22Rv1 (cell line): ENCODE data around the gene DPYSL4.

ENCODE experiments used
- H3K27ac ChIP-seq: fragments of 450-650 bp; 2 replicates; pipeline ENCODE4 v1.5.1; 2017
- CTCF ChIP-seq: fragments of 450-650 bp; IDR thresholded peaks from 2 replicates; pipeline ENCODE4 v1.5.1; 2017; ENCODE audit warnings: mild to moderate bottlenecking
- ZFX ChIP-seq: fragments of 450-650 bp; IDR thresholded peaks from 2 replicates; pipeline ENCODE4 v1.6.1; 2017; ENCODE audit warnings: antibody characterized with exemption, borderline replicate concordance

The DPYSL4 gene

GRCh38 chr10:132166216-132166950 lies 20.4 kb upstream of the DPYSL4 start:
- H3K27ac ChIP-seq, result no peak overlapping the region
- TF ChIP-seq ZFX, result no peak
- TF ChIP-seq CTCF, result no peak

GRCh38 chr10:132167041-132167674 lies 19.6 kb upstream of the DPYSL4 start:
- no peak overlapping the region for H3K27ac ChIP-seq
- TF ChIP-seq ZFX, result no peak
- no peak for TF ChIP-seq CTCF

DNA sequence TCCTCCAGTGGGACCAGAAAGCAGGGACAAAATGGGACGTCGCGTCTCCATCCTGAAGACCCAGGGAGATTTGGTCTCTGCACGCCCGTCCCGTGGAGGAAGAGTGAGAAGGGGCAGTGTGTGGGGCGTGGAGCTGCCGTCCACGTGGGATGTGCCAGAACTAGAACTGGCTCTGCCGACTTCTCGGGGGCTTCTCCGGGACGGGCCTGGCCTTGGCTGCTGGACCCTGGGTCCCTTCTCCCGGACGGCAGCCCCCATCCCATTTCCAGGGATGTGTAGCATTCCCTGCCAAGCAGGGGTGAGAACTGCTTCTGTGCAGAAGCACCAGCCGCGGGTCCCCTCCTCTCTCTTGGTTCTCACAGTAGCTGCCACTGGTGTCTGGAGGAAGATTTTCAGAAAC lies 18.8 kb upstream of the DPYSL4 start:
- TF ChIP-seq ZFX (no peak), CTCF (no peak)
- no peak overlapping the region for H3K27ac ChIP-seq

DNA sequence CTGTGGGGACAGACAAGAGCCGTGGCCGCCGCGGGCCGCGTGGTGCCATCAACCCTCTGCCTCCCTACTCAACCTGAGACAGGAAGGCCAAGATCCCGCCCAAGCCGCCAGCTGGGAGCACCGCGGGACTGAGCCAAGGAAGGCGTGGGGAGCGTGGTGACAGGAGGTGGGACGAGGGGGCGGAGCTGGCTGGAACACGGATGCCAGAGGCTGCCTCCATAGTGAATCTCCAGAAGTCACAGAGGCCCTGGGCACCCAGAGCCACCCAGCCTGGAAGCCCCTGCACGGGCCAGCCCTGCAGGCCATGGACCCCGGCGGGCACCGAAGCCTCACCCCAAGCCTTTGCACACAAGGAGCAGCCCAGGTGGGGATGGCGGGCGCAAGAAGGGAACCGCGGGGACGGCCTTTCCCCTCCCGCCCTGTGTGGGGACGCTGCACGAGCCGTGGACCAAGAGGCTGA lies 18.1 kb upstream of the DPYSL4 start:
- no peak overlapping the region for H3K27ac ChIP-seq
- TF ChIP-seq CTCF (no peak), ZFX (no peak)

DNA sequence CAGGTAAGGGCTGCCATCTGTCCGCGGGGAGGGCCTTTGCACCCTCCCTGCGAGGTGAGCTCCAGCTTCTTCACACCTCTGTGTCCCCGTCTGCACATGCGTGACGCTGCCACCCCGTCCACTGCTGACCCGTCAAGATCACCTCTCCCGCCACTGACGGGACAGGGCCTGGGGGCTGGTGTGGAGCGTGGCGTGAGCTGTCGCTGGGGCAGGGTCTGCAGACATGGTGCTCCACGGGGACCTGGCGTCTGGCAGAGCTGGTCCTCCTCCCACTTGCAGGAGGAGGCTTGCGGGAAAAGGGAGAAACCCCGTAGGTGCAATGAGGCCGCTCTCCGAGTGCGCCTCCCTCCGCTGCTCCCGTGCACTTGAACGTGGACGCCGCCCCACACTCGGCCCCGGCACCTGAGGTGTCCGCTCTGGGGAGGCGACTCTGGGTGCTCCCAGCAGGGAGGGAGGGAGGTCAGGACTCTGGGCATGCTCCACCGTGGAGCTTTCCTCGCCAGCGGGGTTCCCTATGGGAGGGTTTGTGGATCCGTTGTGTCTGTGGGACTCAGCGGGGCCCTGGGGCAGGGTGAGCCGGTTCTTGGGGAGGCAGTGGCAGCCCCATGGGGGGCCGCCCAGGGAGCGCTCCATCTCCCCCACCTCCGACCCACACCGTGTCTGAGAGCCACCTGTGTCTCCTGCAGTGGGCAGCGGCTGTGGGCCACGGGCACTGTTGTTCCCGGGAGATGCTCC lies 17.6 kb upstream of the DPYSL4 start:
- no peak overlapping the region for H3K27ac ChIP-seq
- TF ChIP-seq ZFX (no peak), CTCF (no peak)

- TF ChIP-seq CTCF (no peak), ZFX (no peak)
- H3K27ac ChIP-seq, result no peak overlapping the region
These were observed 16.8 kb upstream of the DPYSL4 start for GRCh38 chr10:132169766-132170560.
